ENCODE data around the gene TUBG1. TPM values are rescaled to one million over a fixed set of nuclear protein-coding genes. Genes with fewer than 3 reads are reported as not detected.

Gene TUBG1
- total RNA-seq, 1 donor from 2014 or later: 42.9 TPM

DNA sequence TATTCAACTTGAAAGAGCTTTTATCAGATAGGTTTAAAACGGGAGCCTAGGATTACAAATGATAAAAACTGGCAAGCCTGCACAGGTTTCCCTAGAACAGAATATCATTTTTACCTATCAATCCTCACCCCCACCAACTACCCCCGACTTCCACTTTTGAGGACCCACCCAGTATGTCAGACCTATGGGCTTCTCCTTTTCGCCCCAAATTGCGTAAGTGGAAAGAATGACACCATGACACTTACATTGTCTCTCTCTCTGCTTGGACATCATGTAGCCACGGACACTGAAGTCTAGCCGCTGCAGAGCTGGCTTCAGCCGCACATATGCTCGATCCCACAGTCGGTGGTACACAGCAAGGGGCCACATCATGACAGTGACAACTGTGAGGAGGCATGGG is 24.6 kb upstream of the TUBG1 start:
- TF ChIP-seq, protein P1, sequence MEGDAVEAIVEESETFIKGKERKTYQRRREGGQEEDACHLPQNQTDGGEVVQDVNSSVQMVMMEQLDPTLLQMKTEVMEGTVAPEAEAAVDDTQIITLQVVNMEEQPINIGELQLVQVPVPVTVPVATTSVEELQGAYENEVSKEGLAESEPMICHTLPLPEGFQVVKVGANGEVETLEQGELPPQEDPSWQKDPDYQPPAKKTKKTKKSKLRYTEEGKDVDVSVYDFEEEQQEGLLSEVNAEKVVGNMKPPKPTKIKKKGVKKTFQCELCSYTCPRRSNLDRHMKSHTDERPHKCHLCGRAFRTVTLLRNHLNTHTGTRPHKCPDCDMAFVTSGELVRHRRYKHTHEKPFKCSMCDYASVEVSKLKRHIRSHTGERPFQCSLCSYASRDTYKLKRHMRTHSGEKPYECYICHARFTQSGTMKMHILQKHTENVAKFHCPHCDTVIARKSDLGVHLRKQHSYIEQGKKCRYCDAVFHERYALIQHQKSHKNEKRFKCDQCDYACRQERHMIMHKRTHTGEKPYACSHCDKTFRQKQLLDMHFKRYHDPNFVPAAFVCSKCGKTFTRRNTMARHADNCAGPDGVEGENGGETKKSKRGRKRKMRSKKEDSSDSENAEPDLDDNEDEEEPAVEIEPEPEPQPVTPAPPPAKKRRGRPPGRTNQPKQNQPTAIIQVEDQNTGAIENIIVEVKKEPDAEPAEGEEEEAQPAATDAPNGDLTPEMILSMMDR (IDR thresholded peaks at IDR 0.05; ENCODE audit: unreplicated experiment): no peak
- DNase-seq (ENCODE audit: low spot score in 2 of 2, unreplicated experiment in 2 of 2): no peak
- H3K36me3 Mint-ChIP-seq: peaks cover 26% of the 10 kb centered on the region
- H3K27ac Mint-ChIP-seq: no peak overlapping the region
- H3K9me3 Mint-ChIP-seq: no peaks in the 10 kb centered on the region
- H3K27me3 Mint-ChIP-seq (ENCODE audit: low read depth): no peaks in the 10 kb centered on the region
- no peaks in the 10 kb centered on the region for H3K4me1 Mint-ChIP-seq
- no peak overlapping the region for H3K4me3 Mint-ChIP-seq

DNA sequence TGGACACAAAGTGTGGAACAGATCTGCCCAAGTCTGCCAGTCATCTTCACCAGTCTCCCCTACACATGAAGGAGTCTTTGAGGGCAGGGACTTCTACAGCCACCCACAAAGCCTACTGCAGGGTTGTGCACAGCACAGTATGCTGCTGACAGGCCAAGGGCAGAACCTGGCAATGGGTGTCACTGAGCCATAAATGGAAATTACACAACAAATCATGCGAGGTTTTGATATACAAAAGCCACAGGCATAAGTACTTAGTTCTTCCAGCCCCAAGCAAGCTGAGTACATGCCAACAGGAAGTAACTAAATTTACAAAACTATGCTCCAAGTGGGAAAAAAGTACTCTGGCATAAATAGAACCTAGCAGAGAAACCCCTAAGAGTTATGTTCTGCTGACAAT is 24.1 kb upstream of the TUBG1 start:
- Mint-ChIP-seq H3K4me1 (no peaks in the 10 kb centered on the region), H3K9me3 (no peaks in the 10 kb centered on the region), H3K27me3 (ENCODE audit: low read depth) (no peaks in the 10 kb centered on the region), H3K4me3 (no peak overlapping the region), H3K36me3 (peaks cover 26% of the 10 kb centered on the region), H3K27ac (no peak overlapping the region)
- TF ChIP-seq, protein P1 (IDR thresholded peaks at IDR 0.05; ENCODE audit: unreplicated experiment): no peak
- DNase-seq (ENCODE audit: low spot score in 2 of 2, unreplicated experiment in 2 of 2): no peak

DNA sequence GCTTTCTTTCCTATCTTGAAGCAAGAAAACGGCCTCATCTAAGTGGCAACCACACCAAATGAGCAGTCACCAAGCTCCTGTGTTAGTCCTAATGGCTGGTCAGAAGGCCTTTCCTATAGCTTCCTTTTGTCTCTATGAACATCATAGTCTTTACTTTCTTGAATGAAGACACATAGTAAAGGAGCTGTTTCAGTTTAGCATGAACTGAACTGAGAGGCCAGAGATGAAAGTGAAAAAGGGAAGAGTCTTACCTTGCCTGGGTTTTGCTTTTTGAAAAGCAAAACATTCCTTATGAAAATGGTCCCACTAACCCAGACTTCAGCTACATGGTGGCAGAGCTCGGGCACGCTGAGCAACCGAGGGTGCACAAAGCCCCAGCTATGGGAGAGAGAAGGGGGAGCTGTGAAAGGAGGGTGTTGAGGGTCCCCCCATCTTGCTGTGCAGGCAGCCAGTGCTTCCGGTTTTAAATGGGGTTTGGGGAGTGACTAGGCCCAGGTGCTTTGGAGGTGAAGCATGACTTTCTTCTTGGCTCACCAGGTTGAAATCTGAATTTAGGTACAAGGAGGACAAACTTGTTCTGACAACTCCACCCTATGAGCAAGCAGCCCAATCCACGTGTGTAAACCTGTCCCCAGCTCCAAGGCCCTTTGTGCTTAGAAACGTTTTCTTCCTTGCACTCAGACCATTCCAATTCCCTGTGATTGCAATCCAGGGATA is 22.8 kb upstream of the TUBG1 start:
- Mint-ChIP-seq H3K9me3 (no peaks in the 10 kb centered on the region), H3K27ac (no peak overlapping the region), H3K27me3 (ENCODE audit: low read depth) (no peaks in the 10 kb centered on the region), H3K4me3 (no peak overlapping the region), H3K36me3 (peaks cover 30% of the 10 kb centered on the region), H3K4me1 (no peaks in the 10 kb centered on the region)
- TF ChIP-seq, protein P1 (IDR thresholded peaks at IDR 0.05; ENCODE audit: unreplicated experiment): no peak
- DNase-seq (ENCODE audit: low spot score in 2 of 2, unreplicated experiment in 2 of 2): no peak

DNA sequence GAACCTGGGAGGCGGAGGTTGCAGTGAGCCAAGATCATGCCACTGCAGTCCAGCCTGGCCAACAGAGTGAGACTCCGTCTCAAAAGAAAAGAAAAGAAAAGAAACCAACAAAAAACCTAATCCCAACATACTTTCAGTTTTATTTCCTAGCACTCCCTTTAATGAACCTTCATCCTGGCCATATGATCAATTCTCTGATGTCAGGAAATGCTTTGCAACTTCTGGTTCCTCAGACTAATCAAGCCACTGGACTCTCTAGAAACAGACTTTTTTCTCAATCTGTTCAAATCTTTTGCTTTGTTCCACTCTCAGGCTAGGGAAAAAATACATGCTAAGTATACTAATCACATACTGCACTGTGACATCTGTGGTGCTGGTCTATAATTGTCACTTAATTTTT is 18.6 kb upstream of the TUBG1 start:
- Mint-ChIP-seq H3K27ac (no peak overlapping the region), H3K36me3 (peaks cover 22% of the 10 kb centered on the region), H3K4me3 (no peak overlapping the region), H3K9me3 (no peaks in the 10 kb centered on the region), H3K4me1 (peaks cover 2% of the 10 kb centered on the region), H3K27me3 (ENCODE audit: low read depth) (no peaks in the 10 kb centered on the region)
- no peak for DNase-seq (ENCODE audit: low spot score in 2 of 2, unreplicated experiment in 2 of 2)
- TF ChIP-seq, protein P1 (IDR thresholded peaks at IDR 0.05; ENCODE audit: unreplicated experiment): no peak

DNA sequence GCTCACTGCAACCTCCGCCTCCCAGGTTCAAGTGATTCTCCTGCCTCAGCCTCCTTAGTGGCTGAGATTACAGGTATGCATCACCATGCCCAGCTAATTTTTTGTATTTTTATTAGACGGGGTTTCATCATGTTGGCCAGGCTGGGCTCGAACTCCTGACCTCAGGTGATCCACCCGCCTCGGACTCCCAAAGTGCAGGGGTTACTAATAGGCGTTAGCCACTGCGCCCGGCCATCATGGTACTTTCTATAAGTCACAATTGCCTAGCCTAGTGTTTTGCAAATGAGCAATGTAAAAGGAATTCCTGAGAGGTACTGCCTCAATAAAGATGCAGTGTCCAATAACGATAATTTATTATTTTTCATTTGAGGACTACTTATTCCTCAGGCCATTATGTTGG is 18.1 kb upstream of the TUBG1 start:
- Mint-ChIP-seq H3K4me1 (peaks cover 4% of the 10 kb centered on the region), H3K4me3 (no peak overlapping the region), H3K27ac (no peak overlapping the region), H3K36me3 (peaks cover 22% of the 10 kb centered on the region), H3K27me3 (ENCODE audit: low read depth) (no peaks in the 10 kb centered on the region), H3K9me3 (no peaks in the 10 kb centered on the region)
- TF ChIP-seq, protein P1 (IDR thresholded peaks at IDR 0.05; ENCODE audit: unreplicated experiment): no peak
- DNase-seq (ENCODE audit: low spot score in 2 of 2, unreplicated experiment in 2 of 2): no peak
